ENCODE data around the gene ELOVL1. TPM values are rescaled to one million over a fixed set of nuclear protein-coding genes. Genes with fewer than 3 reads are reported as not detected.

The ELOVL1 gene
- total RNA-seq, 1 donor, result 51.0 TPM

DNA sequence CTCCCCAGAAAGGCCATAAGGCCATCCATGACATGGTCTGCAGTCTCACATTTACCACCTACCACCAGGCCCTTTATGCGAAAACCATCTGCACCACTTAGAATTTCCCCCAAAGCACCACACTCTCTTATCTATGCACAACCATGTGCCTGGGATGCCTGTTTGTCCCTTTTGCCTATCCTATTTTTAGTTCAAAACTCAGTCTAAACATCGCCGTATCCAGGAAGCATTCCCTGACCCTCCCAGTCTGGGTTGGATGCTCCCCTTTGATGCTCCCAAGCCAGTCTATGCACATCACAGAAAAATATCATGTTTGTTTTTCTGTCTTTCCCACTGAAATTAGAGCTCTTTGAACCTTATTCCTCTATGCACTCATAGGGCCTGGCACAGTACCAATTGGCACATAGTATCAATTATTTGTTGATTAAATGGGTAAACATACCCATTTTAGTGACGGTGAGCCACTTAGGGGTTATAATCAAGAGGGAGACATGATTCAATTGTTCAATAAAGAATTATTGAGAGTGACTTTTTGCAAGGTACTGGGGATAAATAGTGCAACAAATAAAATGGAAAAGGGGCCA lies 23.5 kb downstream of the ELOVL1 start:
- no peak for DNase-seq (ENCODE audit: low read depth)
- TF ChIP-seq, protein P1, sequence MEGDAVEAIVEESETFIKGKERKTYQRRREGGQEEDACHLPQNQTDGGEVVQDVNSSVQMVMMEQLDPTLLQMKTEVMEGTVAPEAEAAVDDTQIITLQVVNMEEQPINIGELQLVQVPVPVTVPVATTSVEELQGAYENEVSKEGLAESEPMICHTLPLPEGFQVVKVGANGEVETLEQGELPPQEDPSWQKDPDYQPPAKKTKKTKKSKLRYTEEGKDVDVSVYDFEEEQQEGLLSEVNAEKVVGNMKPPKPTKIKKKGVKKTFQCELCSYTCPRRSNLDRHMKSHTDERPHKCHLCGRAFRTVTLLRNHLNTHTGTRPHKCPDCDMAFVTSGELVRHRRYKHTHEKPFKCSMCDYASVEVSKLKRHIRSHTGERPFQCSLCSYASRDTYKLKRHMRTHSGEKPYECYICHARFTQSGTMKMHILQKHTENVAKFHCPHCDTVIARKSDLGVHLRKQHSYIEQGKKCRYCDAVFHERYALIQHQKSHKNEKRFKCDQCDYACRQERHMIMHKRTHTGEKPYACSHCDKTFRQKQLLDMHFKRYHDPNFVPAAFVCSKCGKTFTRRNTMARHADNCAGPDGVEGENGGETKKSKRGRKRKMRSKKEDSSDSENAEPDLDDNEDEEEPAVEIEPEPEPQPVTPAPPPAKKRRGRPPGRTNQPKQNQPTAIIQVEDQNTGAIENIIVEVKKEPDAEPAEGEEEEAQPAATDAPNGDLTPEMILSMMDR (IDR thresholded peaks at IDR 0.05; ENCODE audit: insufficient read depth, low read depth, low read length), result no peak
- H3K4me3 ChIP-seq (ENCODE audit: low read depth, low read length), result no peak overlapping the region

DNA sequence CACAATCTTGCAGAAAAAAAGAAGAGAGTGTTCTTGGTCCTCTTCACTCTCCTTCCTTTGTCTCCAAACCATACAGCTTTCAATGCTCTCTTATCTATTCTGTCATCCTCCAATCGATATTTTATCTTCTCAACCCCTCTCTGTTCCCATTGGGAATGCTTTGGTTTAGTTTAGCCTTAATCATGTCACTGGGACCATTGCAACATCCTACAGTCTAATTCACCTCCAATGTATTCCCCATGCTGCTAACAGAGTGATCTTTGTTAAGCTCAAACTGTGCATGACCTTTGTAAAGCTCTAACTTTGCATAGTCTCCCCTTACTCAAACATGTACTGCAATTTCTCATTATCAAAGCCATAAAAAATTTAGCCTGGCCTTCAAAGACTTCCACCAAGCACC lies 27.3 kb downstream of the ELOVL1 start:
- no peak for DNase-seq (ENCODE audit: low read depth)
- TF ChIP-seq, protein P1 (IDR thresholded peaks at IDR 0.05; ENCODE audit: insufficient read depth, low read depth, low read length), result no peak
- no peak overlapping the region for H3K4me3 ChIP-seq (ENCODE audit: low read depth, low read length)

DNA sequence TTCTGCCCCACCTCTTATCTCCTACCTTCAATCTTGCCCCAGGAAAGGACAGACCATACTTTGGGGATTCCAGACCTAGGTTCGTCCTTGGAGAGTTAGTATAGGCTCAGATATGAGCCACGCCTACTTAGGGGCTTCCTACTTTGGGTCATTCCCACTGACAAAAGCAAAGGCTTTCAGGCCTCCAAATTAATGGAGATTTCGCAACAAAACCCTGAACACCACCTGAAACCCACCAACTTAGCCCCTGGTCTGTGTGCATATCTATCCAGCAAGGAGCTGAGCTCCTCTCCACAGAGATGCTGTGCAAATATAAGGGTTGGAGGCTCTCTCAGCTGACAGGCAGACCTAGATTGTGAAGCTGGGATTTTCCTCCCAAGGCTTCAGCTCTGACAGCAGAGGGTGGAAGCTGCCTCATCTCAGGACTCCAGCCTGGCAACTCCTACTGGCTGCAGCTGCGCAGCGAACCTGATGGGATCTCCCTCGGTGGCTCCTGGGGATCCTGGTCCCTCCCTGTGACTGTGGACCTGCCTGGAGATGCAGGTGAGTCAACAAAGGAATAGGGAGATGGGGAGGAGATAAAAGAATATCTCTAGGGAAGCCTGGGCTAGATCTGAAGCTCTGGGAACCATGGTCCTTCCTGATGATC lies 28.1 kb downstream of the ELOVL1 start:
- no peak overlapping the region for H3K4me3 ChIP-seq (ENCODE audit: low read depth, low read length)
- TF ChIP-seq, protein P1 (IDR thresholded peaks at IDR 0.05; ENCODE audit: insufficient read depth, low read depth, low read length), result no peak
- DNase-seq (ENCODE audit: low read depth), result no peak

DNA sequence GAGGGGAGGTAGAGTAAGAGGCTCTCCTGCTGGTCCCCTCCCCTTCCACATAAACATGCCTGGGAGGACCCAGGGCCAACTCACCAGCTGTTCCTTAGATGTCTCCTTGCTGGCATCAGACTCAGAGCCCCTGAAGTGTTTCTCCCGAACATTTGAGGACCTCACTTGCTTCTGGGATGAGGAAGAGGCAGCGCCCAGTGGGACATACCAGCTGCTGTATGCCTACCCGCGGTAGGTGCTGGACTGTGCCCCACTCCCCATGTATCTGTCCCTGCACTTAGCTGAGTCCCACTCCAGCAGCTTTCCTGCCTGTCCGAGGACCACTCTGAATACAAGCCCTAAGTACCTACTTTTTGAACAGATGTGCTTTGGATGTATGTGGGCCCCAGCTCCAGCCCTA lies 29.8 kb downstream of the ELOVL1 start:
- DNase-seq (ENCODE audit: low read depth), result no peak
- no peak overlapping the region for H3K4me3 ChIP-seq (ENCODE audit: low read depth, low read length)
- TF ChIP-seq, protein P1 (IDR thresholded peaks at IDR 0.05; ENCODE audit: insufficient read depth, low read depth, low read length), result no peak

DNA sequence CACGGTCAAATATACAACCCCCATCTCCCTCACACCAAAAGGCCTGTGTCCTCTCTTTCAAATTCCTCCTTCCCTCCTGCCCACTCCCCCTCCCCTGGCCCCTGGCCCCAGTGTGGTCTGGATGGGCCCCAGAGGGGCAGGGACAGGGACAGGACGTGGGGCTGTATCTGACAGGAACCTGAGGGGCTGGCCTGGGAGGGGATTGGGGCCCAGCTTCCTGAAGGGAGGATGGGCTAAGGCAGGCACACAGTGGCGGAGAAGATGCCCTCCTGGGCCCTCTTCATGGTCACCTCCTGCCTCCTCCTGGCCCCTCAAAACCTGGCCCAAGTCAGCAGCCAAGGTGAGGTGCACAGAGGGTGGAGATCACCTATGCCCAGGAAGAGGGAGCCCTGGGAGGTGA lies 30.2 kb downstream of the ELOVL1 start, which contains the start of gene MPL:
Gene MPL (plus strand): TSS at position 231 of the 400 bp plus-strand sequence. CDS start 31 bp downstream, at position 262.
- DNase-seq (ENCODE audit: low read depth), result no peak
- no peak within 1 kb of the TSS for H3K4me3 ChIP-seq (ENCODE audit: low read depth, low read length)
- TF ChIP-seq, protein P1 (IDR thresholded peaks at IDR 0.05; ENCODE audit: insufficient read depth, low read depth, low read length), result no peak

DNA sequence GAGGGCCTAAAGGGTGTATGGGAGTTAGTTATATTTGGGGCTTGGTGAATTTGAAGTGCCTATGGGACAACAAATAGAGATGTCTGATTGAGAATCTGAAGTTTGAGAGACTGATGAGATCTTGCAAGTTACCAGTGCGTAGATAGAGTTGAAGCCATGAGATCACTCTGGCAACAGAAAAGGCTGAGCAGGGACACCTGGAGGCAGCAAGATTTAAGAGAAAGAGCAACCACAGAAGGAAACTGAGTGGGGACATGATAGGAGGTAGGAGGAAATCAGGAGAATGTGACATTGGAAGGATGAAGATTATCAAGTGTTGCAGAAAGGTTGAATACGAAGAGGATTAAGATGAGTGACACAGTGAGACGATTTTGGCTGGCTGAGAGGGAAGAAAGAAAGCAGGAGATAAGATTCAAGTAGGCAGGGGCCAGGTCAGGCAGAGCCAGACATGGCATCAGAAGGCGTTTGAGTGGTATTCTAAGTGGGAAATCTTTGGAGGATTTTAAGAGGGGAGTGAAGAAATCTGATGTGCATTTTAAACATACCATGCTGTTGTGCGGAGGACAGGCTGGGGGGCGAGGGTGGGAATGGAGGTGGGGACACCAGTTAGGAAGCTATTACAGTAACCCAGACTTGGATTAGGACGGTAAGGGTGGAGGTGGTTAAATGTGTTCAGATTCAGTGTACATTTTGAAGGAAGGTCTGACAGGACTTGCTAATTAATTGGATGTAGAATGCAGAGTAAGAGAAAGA lies 33.2 kb downstream of the ELOVL1 start:
- DNase-seq (ENCODE audit: low read depth), result no peak
- H3K4me3 ChIP-seq (ENCODE audit: low read depth, low read length), result no peak overlapping the region
- TF ChIP-seq, protein P1 (IDR thresholded peaks at IDR 0.05; ENCODE audit: insufficient read depth, low read depth, low read length), result no peak
